ENCODE results near the gene AFF3.

AFF3 gene

GRCh38 chr2:100071335-100072043 is 70.9 kb downstream of the AFF3 start:
- no peak for DNase-seq (ENCODE audit: low read depth)

GRCh38 chr2:100070078-100070477 is 72.3 kb downstream of the AFF3 start:
- no peak for DNase-seq (ENCODE audit: low read depth)

DNA sequence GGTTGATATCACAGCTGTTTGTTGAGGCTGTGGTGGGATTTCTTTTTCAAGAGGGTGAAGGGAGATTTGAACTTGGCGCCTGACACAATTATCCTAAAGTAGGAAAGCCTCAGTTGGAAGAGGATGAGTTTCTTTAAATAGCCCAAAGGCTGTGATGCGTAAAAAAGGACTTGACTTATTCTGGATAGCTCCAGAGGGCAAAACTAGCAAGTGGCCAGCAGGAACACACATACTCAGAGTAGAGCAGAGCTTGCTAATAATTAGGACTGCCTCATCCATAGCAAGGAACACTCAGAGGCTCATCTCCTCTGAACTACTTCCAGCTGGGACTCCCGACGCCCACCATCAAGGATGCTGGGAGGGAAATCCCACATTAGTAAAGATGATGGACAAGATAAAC is 74.0 kb downstream of the AFF3 start:
- no peak for DNase-seq (ENCODE audit: low read depth)

- DNase-seq (ENCODE audit: low read depth), result no peak
These were observed 74.6 kb downstream of the AFF3 start for GRCh38 chr2:100067784-100068183.

- no peak for DNase-seq (ENCODE audit: low read depth)
These were observed 75.5 kb downstream of the AFF3 start for GRCh38 chr2:100066856-100067255.

DNA sequence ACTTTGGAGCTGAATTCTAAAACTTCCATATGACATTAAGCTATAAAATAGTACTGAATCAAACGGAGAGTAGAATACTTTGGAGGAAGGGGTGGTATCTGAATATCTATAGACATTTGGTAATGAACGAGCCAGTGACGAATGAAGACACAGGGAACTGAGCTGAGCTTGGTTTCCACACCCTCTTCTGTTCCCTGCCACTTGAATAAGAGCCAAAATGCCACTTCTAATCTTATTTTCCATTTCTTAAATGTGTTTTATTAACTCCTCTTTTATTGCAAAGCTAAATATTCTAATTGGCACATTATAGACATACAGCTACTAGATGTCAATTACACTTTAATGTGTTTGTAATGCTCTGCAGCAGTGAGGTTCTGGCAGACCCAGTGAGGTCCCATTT is 76.1 kb downstream of the AFF3 start:
- DNase-seq (ENCODE audit: low read depth), result no peak

- DNase-seq (ENCODE audit: low read depth), result no peak
These were observed 77.6 kb downstream of the AFF3 start for GRCh38 chr2:100064592-100065428.

- DNase-seq (ENCODE audit: low read depth), result no peak
These were observed 78.2 kb downstream of the AFF3 start for GRCh38 chr2:100064165-100064564.

DNA sequence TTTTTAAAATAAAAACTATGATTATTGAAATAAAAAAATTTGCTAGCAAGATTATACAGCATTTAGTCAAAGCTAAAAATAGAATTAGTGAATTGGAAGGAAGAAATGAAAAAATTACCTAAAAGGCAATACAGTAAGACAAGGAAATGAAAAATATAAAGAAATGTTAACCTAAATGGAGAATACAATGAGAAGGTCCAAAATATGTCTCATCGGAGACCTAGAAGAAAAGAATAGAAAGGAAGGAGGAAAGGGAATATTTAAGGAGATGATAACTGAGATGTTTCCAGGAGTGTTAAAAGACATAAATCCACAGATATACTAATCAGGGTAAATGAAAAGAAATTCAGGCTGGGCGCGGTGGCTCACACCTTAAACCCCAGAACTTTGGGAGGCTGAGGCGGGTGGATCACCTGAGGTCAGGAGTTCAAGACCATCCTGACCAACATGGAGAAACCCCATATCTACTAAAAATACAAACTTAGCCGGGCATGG is 78.9 kb downstream of the AFF3 start:
- no peak for DNase-seq (ENCODE audit: low read depth)

DNA sequence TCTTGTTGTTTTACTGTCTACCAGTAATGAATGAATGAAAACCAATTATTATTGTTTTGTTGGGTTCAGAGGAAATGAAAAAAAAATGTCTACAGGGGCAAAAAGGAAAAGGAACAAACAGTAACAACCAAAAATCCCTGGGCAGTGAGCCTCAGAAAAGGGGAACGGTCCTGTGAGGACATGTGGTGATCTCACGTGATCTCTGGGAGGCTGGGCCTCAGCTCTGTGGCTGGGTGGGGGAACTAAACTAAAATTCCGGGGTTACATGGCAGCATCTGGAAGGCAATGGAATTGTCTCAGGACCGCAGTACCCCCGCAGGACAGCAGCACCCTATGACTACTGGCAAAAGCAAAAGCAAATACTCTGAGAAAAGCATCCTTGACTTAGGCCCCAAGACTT is 80.1 kb downstream of the AFF3 start:
- DNase-seq (ENCODE audit: low read depth), result no peak

DNA sequence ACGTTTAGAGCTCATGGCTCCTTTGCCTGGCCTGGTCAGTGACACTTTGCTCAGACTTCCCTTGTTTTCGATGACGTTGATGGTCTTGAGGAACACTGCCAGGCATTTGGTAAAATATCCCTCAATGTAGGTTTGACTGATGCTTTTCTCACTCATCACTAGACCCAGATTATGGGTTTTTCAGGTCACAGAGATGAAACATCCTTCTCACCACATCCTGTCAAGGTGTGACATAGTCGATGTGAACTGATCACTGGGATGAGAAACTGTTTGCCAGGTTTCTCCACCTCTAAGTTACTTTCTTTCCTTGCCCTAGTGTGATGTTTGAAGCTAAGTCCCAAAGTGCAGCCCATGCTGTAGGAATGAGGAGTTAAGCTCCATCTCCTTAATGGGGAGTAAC is 81.5 kb downstream of the AFF3 start:
- DNase-seq (ENCODE audit: low read depth), result no peak

- DNase-seq (ENCODE audit: low read depth), result no peak
These were observed 82.8 kb downstream of the AFF3 start for GRCh38 chr2:100059638-100060037.

- no peak for DNase-seq (ENCODE audit: low read depth)
These were observed 84.5 kb downstream of the AFF3 start for GRCh38 chr2:100057901-100058261.

- no peak for DNase-seq (ENCODE audit: low read depth)
These were observed 88.0 kb downstream of the AFF3 start for GRCh38 chr2:100054426-100054825.

DNA sequence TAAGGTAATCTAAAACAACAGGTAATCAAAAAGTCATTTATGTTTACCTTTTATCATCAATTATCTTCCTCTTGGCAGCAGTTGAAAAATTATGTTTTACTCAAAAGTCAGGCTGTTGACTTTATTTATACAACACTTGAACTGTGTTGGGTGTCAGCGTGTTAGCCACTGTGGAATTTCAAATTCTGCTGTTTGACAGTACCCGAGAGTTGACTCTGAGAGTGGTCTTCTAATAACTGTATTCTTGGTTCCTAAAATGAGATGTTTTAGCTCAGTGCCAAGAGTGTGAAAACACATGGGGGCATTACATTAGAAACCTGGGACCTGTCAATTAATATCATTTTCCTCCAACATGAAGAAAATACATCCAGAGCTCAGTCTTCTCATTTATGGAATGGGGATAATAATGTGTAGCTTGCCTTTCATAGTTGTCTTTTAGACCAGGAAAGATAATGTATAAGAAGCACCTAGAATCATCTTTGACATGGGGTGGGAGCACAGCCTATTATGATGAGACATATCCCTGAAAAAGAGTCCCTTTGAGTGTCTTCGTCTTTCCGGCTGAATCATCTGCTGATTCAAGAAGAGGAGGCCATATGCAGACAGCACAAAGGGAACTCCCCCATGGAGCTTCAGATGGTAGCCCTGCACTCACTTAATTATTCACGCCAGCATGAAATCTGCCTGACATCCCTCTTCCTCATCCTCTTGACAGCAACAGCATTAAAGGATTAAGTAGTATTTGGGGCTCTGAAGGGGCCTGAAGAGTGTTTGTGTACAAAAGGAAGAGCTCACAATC is 89.1 kb downstream of the AFF3 start:
- DNase-seq (ENCODE audit: low read depth), result no peak

DNA sequence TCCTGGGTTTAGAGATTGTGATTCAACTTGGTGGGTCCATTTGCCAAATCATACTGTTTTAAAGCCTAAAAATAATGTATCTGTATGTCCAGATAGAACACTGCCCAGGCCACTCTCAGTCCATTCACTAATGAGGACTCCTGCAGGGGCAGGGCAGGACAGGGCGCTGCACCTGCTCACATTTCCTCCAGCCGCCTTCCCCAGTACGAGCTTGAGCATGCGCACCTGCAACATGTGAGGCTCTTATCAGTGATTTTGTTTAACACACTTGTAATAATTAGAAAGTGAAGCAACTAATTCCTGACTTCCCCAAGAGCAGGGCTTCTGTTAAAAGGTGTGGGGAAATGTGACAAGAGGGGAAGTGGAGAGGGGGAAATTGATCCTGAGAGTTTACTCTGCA is 89.7 kb downstream of the AFF3 start:
- DNase-seq (ENCODE audit: low read depth), result no peak

GRCh38 chr2:100051253-100051652 is 91.1 kb downstream of the AFF3 start:
- no peak for DNase-seq (ENCODE audit: low read depth)

- DNase-seq (ENCODE audit: low read depth), result no peak
These were observed 91.7 kb downstream of the AFF3 start for GRCh38 chr2:100050685-100051084.

- no peak for DNase-seq (ENCODE audit: low read depth)
These were observed 95.1 kb downstream of the AFF3 start for GRCh38 chr2:100046961-100047947.

GRCh38 chr2:100045000-100045399 is 97.4 kb downstream of the AFF3 start:
- no peak for DNase-seq (ENCODE audit: low read depth)

DNA sequence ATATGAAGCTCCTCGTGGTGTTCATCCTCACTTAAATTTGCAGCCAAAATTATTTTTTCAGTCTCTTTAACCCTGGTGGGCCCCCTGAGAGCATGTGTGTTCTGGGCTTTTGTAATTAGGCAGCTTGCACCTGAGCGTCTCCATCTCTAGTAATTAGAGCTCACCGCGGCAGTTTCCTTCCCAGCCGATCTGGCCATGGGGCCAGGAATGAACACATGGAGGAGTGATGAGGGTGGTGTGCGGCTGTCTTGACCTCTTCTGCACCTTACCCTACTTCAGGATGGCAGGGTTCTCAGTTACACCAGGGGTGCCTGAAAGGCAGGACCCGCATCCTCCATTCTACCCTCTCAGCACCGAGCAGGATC is 98.5 kb downstream of the AFF3 start:
- no peak for DNase-seq (ENCODE audit: low read depth)

Data from stimulated activated CD8-positive, alpha-beta memory T cell treated with anti-CD3 and anti-CD28 coated beads, Interleukin-4, amount 100 ng/mL, for 24 hours (primary cell).